Fibroblast of peridontal ligament (primary cell): ENCODE results near the gene CNIH3.
"Not testable (repeated sequence)": the region's sequence is repeated elsewhere in the genome, so short reads cannot be mapped to it uniquely, and the experiment has no call there.

Source experiments
- DNase-seq: peaks from one replicate; pipeline ENCODE4 v3.0.0-alpha.2; 2010; ENCODE audit errors: extremely low read depth

CNIH3 gene

GRCh38 chr1:224687465-224687864 is 71.3 kb downstream of the CNIH3 start:
- DNase-seq: no peak

- no peak for DNase-seq
Observed at GRCh38 chr1:224689374-224689773, 73.3 kb downstream of the CNIH3 start.

- DNase-seq: no peak
Observed at GRCh38 chr1:224690576-224690975, 74.5 kb downstream of the CNIH3 start.

GRCh38 chr1:224691148-224691925 is 75.2 kb downstream of the CNIH3 start:
- DNase-seq: no peak

- no peak for DNase-seq
Observed at GRCh38 chr1:224694969-224695368, 78.9 kb downstream of the CNIH3 start.

GRCh38 chr1:224696021-224696420 is 79.9 kb downstream of the CNIH3 start:
- DNase-seq: no peak

- DNase-seq: peak; percentile 81
Observed at GRCh38 chr1:224696891-224697765, 81.0 kb downstream of the CNIH3 start.

GRCh38 chr1:224698015-224698451 is 81.9 kb downstream of the CNIH3 start:
- DNase-seq: peak; percentile 69

- DNase-seq: peak; percentile 20
Observed at GRCh38 chr1:224700918-224701531, 84.9 kb downstream of the CNIH3 start.

GRCh38 chr1:224703702-224704101 is 87.6 kb downstream of the CNIH3 start:
- DNase-seq: no peak

GRCh38 chr1:224704107-224704735 is 88.1 kb downstream of the CNIH3 start:
- no peak for DNase-seq

- no peak for DNase-seq
Observed at GRCh38 chr1:224705578-224705977, 89.5 kb downstream of the CNIH3 start.

- peak; percentile 77 for DNase-seq
Observed at GRCh38 chr1:224707843-224708725, 92.0 kb downstream of the CNIH3 start.

- peak; percentile 39 for DNase-seq
Observed at GRCh38 chr1:224710196-224710595, 94.1 kb downstream of the CNIH3 start.

- DNase-seq: not testable (repeated sequence)
Observed at GRCh38 chr1:224711231-224711756, 95.2 kb downstream of the CNIH3 start.

GRCh38 chr1:224711876-224712275 is 95.8 kb downstream of the CNIH3 start:
- DNase-seq: no peak

GRCh38 chr1:224713228-224713627 is 97.1 kb downstream of the CNIH3 start:
- DNase-seq: no peak

GRCh38 chr1:224714553-224714952 is 98.4 kb downstream of the CNIH3 start:
- no peak for DNase-seq

GRCh38 chr1:224718470-224719053 is 102.4 kb downstream of the CNIH3 start:
- DNase-seq: no peak

- no peak for DNase-seq
Observed at GRCh38 chr1:224719716-224720115, 103.6 kb downstream of the CNIH3 start.
